HepG2 (cell line): Measurements from ENCODE around the gene TIGD6. TPM values are rescaled to one million over a fixed set of nuclear protein-coding genes. Genes with fewer than 3 reads are reported as not detected.

ENCODE experiments used
- ATAC-seq: fragments of 200-7000 bp; cut with Tn5 transposase; 3 replicates; pipeline ENCODE4 v1.9.1; 2020; ENCODE audit warnings: mild to moderate bottlenecking, moderate library complexity
- BruUV-seq: library from RNA; stranded (reverse); fragments of 400-500 nt; replicated peaks from 2 replicates; lab custom pipeline; 2021; lab: Mats Ljungman, UMichigan
- CTCF ChIA-PET: fragments of 300-600 bp; formaldehyde crosslinking; extraction: SDS; loops from one replicate; lab custom pipeline; 2021; ENCODE audit warnings: low total read pairs, inconsistent platforms, low intra/inter-chr PET ratio; lab: Yijun Ruan, JAX
- POLR2A ChIA-PET: fragments of 350-600 bp; sonication (Branson Sonifier 250); formaldehyde crosslinking; loops from one replicate; lab custom pipeline; 2020; ENCODE audit warnings: antibody characterized with exemption, inconsistent platforms; lab: Yijun Ruan, JAX
- DNase-seq: peaks from one replicate; pipeline ENCODE4 v3.0.0-alpha.2; 2015; ENCODE audit warnings: low spot score
- FAIRE-seq: peaks from 3 replicates; lab custom pipeline; 2011; peaks lifted over from hg19 to GRCh38; lab: Jason Lieb, UNC
- H2AFZ ChIP-seq: one replicate; pipeline ENCODE4 v1.6.1; 2011; ENCODE audit warnings: low read length, inconsistent platforms
- H3K27ac ChIP-seq: fragments of 300-600 bp; 3 replicates; pipeline ENCODE4 v1.8.0; 2011; ENCODE audit warnings: mixed run types, mild to moderate bottlenecking, mixed read lengths, low read length, inconsistent platforms; ENCODE audit not compliant: insufficient read depth; ENCODE audit errors: extremely low read length
- H3K27me3 ChIP-seq, 2 experiments: fragments of 200-600 bp in 1 of 2; 2 replicates in 1 of 2; 3 replicates in 1 of 2; pipeline versions ENCODE4 v1.6.0 to v1.8.0; 2011; ENCODE audit warnings: low read length in 2 of 2, mild to moderate bottlenecking in 2 of 2, moderate library complexity in 2 of 2, inconsistent platforms in 1 of 2; ENCODE audit not compliant: insufficient read depth in 2 of 2, control insufficient read depth in 1 of 2
- H3K36me3 ChIP-seq, 2 experiments: fragments of 200-600 bp in 1 of 2; replicated peaks in 1 of 2; 2 replicates in 1 of 2; 3 replicates in 1 of 2; pipeline versions ENCODE4 v1.5.1 to v1.8.0; 2011; ENCODE audit warnings: low read length in 2 of 2, inconsistent platforms in 1 of 2; ENCODE audit not compliant: insufficient read depth in 2 of 2, control insufficient read depth in 1 of 2
- H3K4me1 ChIP-seq: 2 replicates; pipeline ENCODE4 v1.5.1; 2012; ENCODE audit warnings: low read length, inconsistent platforms; ENCODE audit not compliant: insufficient read depth
- H3K4me2 ChIP-seq: 2 replicates; pipeline ENCODE4 v1.6.0; 2011; ENCODE audit warnings: low read depth, low read length, inconsistent platforms
- H3K4me3 ChIP-seq, 3 experiments: fragments of 200-600 bp in 1 of 3; sonication (generic), shearing (Covaris generic) in 1 of 3; replicated peaks in 1 of 3; 2 replicates each; pipeline ENCODE4 v1.5.1; 2011 to 2016; ENCODE audit warnings: low read length in 3 of 3, inconsistent platforms in 2 of 3, low read depth in 2 of 3, mild to moderate bottlenecking in 2 of 3, control low read depth in 1 of 3, mixed read lengths in 1 of 3; ENCODE audit not compliant: insufficient read depth in 1 of 3
- H3K79me2 ChIP-seq: one replicate; pipeline ENCODE4 v1.6.1; 2011; ENCODE audit warnings: low read length, inconsistent platforms; ENCODE audit not compliant: insufficient read depth
- H3K9ac ChIP-seq: 2 replicates; pipeline ENCODE4 v1.6.0; 2011; ENCODE audit warnings: mild to moderate bottlenecking, low read depth, low read length, inconsistent platforms; ENCODE audit not compliant: insufficient read depth
- H3K9me3 ChIP-seq: 2 replicates; pipeline ENCODE4 v1.5.1; 2012; ENCODE audit warnings: mild to moderate bottlenecking, low read length
- H4K20me1 ChIP-seq: 2 replicates; pipeline ENCODE4 v1.6.0; 2011; ENCODE audit warnings: inconsistent platforms, mild to moderate bottlenecking, low read length, moderate library complexity; ENCODE audit not compliant: insufficient read depth
- GPN1 ChIP-seq: sonication (generic); formaldehyde crosslinking; IDR thresholded peaks from 2 replicates; pipeline ENCODE4 v1.5.1; 2020; ENCODE audit warnings: missing genetic modification reagents, borderline replicate concordance
- KAT7 ChIP-seq: IDR thresholded peaks from 2 replicates; pipeline ENCODE4 v1.6.1; 2018; ENCODE audit warnings: borderline replicate concordance, missing compliant biosample characterization
- KLF15 ChIP-seq: sonication (generic); formaldehyde crosslinking; IDR thresholded peaks from 2 replicates; pipeline ENCODE4 v1.8.1; 2023; ENCODE audit warnings: borderline replicate concordance, mild to moderate bottlenecking, inconsistent platforms, missing genetic modification reagents, mixed read lengths
- NR2F6 ChIP-seq, 2 experiments: IDR thresholded peaks; 2 replicates each; pipeline ENCODE4 v1.6.1; 2016; ENCODE audit warnings: antibody characterized with exemption in 1 of 2, mild to moderate bottlenecking in 1 of 2
- POLR2AphosphoS5 ChIP-seq: IDR thresholded peaks from 2 replicates; pipeline ENCODE4 v1.6.1; 2012; ENCODE audit warnings: low read depth, low read length
- PPARG ChIP-seq: conservative IDR thresholded peaks from 2 replicates; pipeline ENCODE4 v1.6.1; 2016; ENCODE audit warnings: missing biosample characterization, missing genetic modification reagents
- PRPF4 ChIP-seq: fragments of 200-400 bp; formaldehyde crosslinking; IDR thresholded peaks from 2 replicates; pipeline ENCODE4 v1.6.1; 2016; ENCODE audit warnings: low read length, low read depth; ENCODE audit not compliant: poor library complexity, severe bottlenecking
- STAG1 ChIP-seq: sonication (generic); formaldehyde crosslinking; IDR thresholded peaks from 2 replicates; pipeline ENCODE4 v1.4.0; 2020; ENCODE audit warnings: missing genetic modification reagents
- TAF15 ChIP-seq: fragments of 200-400 bp; formaldehyde crosslinking; IDR thresholded peaks from one replicate; pipeline ENCODE4 v1.6.1; 2018; ENCODE audit warnings: mild to moderate bottlenecking, low read depth, low read length; ENCODE audit not compliant: poor library complexity, severe bottlenecking
- TCF7 ChIP-seq: sonication (generic); IDR thresholded peaks from 2 replicates; pipeline ENCODE4 v1.6.1; 2016; ENCODE audit warnings: antibody characterized with exemption, low read depth
- TFDP1 ChIP-seq: IDR thresholded peaks from 2 replicates; pipeline ENCODE4 v1.6.1; 2016; ENCODE audit warnings: missing compliant biosample characterization, missing genetic modification reagents, borderline replicate concordance
- ZBTB7A ChIP-seq: sonication (generic); formaldehyde crosslinking; IDR thresholded peaks from 2 replicates; pipeline ENCODE4 v1.8.0; 2022; ENCODE audit warnings: mild to moderate bottlenecking, missing genetic modification reagents
- ZNF234 ChIP-seq: sonication (generic); formaldehyde crosslinking; conservative IDR thresholded peaks from 2 replicates; pipeline ENCODE4 v1.5.1; 2020; ENCODE audit warnings: mild to moderate bottlenecking, missing genetic modification reagents
- ZNF282 ChIP-seq: fragments of 450-650 bp; IDR thresholded peaks from 2 replicates; pipeline ENCODE4 v1.6.1; 2018; ENCODE audit not compliant: partially characterized antibody
- ZNF296 ChIP-seq: sonication (generic); formaldehyde crosslinking; conservative IDR thresholded peaks from 2 replicates; pipeline ENCODE4 v1.5.0; 2020; ENCODE audit warnings: mild to moderate bottlenecking, missing genetic modification reagents
- ZNF670 ChIP-seq: sonication (generic); formaldehyde crosslinking; IDR thresholded peaks from 2 replicates; pipeline ENCODE4 v1.8.0; 2022; ENCODE audit warnings: mild to moderate bottlenecking, missing genetic modification reagents, borderline replicate concordance
- WGBS: methylation state at CpG from one replicate; pipeline ENCODE4 v1.1.6; 2017; ENCODE audit warnings: low lambda C conversion rate; 5-methylcytosine and 5-hydroxymethylcytosine counted together
- in situ Hi-C: cut with HindIII; loops from 2 replicates; pipeline ENCODE4 v1.10.0; 2017; ENCODE audit warnings: low pct_unique_long_range_greater_than_20kb; ENCODE audit not compliant: extremely low pct_ligation_motif_present
- intact Hi-C: fragments of 100-400 bp; cut with micrococcal nuclease; formaldehyde crosslinking; loops from one replicate; pipeline ENCODE4 v1.10.0; 2022; ENCODE audit not compliant: unreplicated experiment
- polyA plus RNA-seq, 8 experiments: library from polyadenylated mRNA; depleted of rRNA in 3 of 8; stranded (reverse) in 7 of 8; unstranded in 1 of 8; fragments of >200 nt; fragmentation: Illumina TruSeq in 4 of 8; extraction: Trizol in 4 of 8; gene quantifications; 2 replicates each; pipeline versions ENCODE4 v1.2.1 to v1.2.3, GENCODE V29; 2011 to 2016; ENCODE audit warnings: low read depth in 4 of 8, missing spikeins in 1 of 8, mixed read lengths in 1 of 8; ENCODE audit not compliant: insufficient read depth in 1 of 8
- total RNA-seq, 5 experiments: library from RNA; depleted of rRNA; stranded (reverse); fragments of >200 nt; fragmentation: Illumina TruSeq; extraction: Trizol; gene quantifications; 2 replicates each; pipeline ENCODE4 v1.2.3, GENCODE V29; 2016; ENCODE audit warnings: low read depth in 1 of 5

TIGD6 gene
- total and polyA plus RNA-seq, 2 of the 13 experiments (the other 11 are each of a cell fraction or from before 2014, with no cell fraction given), result 2.1 to 2.9 TPM

DNA sequence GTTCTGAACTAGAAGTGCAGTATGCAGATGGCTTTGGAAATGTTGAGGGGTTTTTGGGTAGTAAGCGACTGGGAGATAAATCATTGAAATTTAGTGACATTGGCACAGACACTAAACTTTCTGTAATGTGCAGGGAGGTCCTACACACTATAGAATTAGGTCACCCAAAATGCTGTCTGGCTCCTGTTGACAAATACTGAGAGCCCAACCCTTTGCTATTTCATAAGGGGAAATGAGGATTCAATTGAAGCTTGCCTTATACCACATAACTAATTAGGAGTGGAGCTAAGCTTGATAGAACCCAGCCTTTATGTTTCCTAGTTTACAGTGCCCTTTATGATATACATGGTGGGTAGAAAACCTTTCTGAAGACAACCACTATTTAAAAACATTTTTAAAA lies 22.7 kb upstream of the TIGD6 start:
- intact Hi-C loops, result loop anchor here (10.0 kb wide), 1 partner anchor 332 kb away; the partner anchor contains the start of gene TCOF1
- peaks cover 21 to 70% of the 10 kb centered on the region in 2 experiments for H3K36me3 ChIP-seq

More for the DNA sequence above, 22.7 kb upstream of the TIGD6 start:
- no peak for ATAC-seq
- DNase-seq, result no peak
- no TSS peak for BruUV-seq
- POLR2A ChIA-PET, result interaction anchor here (0.6 to 1.4 kb wide), 2 partner anchors 13 kb away, joined by 3 to 4 read pairs; no protein-coding TSS in a partner anchor
- no peak overlapping the region for H3K9ac ChIP-seq
- H3K4me2 ChIP-seq, result no peak overlapping the region
- H3K27ac ChIP-seq, result no peak overlapping the region
- no peaks in the 10 kb centered on the region for H3K79me2 ChIP-seq
- no peak overlapping the region for H3K4me3 ChIP-seq
- in situ Hi-C loops, result no loop called here
- FAIRE-seq, result no peak
- H4K20me1 ChIP-seq, result no peaks in the 10 kb centered on the region
- no peak overlapping the region for H2AFZ ChIP-seq
- H3K4me1 ChIP-seq, result peaks cover 59% of the 10 kb centered on the region
- CTCF ChIA-PET, result no interaction called here
- H3K9me3 ChIP-seq, result no peaks in the 10 kb centered on the region
- no peak for TF ChIP-seq PRPF4
- TF ChIP-seq ZNF282, result no peak
- TF ChIP-seq KAT7 (CRISPR knock-in tag), result no peak
- TF ChIP-seq ZNF234, result no peak
- TF ChIP-seq TFDP1 (CRISPR knock-in tag), result no peak
- no peak for TF ChIP-seq ZNF296 (CRISPR knock-in tag)
- TF ChIP-seq TAF15, result no peak
- no peak for TF ChIP-seq PPARG (CRISPR knock-in tag)
- no peak for TF ChIP-seq STAG1 (CRISPR knock-in tag)
- TF ChIP-seq ZBTB7A (CRISPR knock-in tag), result no peak
- no peak for TF ChIP-seq KLF15 (CRISPR knock-in tag)
- no peak for TF ChIP-seq POLR2AphosphoS5
- TF ChIP-seq TCF7, result no peak
- TF ChIP-seq GPN1 (CRISPR knock-in tag), result no peak
- no peak for TF ChIP-seq ZNF670 (CRISPR knock-in tag)
- no peak for TF ChIP-seq NR2F6 (IDR thresholded peaks at IDR 0.05)
- TF ChIP-seq NR2F6 (CRISPR knock-in tag; IDR thresholded peaks at IDR 0.05), result no peak
- WGBS, result 100% methylated on average over 1 of the region's 1 CpG
- no peaks in the 10 kb centered on the region for H3K27me3 ChIP-seq
